ENCODE results near the gene RNPEPL1.

DNA sequence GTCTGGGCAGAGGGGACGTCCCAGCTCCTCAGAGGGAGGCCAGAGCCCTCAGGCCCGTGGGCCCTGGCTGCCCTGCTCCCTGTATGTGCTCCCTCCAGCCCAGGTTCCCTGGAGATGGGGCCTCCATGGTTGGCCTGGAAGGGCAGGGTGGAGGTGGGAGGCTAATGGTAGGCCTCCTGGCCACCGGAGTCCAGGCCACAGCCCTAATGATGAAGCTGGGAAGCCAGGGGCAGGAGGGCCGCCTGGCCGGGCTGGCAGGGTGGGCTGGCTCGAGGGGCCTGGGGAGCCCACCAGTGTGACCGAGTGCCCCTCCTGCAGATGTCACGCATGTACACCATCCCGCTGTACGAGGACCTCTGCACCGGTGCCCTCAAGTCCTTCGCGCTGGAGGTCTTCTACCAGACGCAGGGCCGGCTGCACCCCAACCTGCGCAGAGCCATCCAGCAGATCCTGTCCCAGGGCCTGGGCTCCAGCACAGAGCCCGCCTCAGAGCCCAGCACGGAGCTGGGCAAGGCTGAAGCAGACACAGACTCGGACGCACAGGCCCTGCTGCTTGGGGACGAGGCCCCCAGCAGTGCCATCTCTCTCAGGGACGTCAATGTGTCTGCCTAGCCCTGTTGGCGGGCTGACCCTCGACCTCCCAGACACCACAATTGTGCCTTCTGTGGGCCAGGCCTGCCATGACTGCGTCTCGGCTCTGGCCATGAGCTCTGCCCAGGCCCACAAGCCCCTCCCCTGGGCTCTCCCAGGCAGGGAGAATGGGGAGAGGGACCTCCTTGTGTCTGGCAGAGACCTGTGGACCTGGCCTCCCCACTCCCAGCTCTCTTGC, 9.2 kb downstream of the RNPEPL1 start:
- TF ChIP-seq, protein P1, sequence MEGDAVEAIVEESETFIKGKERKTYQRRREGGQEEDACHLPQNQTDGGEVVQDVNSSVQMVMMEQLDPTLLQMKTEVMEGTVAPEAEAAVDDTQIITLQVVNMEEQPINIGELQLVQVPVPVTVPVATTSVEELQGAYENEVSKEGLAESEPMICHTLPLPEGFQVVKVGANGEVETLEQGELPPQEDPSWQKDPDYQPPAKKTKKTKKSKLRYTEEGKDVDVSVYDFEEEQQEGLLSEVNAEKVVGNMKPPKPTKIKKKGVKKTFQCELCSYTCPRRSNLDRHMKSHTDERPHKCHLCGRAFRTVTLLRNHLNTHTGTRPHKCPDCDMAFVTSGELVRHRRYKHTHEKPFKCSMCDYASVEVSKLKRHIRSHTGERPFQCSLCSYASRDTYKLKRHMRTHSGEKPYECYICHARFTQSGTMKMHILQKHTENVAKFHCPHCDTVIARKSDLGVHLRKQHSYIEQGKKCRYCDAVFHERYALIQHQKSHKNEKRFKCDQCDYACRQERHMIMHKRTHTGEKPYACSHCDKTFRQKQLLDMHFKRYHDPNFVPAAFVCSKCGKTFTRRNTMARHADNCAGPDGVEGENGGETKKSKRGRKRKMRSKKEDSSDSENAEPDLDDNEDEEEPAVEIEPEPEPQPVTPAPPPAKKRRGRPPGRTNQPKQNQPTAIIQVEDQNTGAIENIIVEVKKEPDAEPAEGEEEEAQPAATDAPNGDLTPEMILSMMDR (IDR thresholded peaks at IDR 0.05; ENCODE audit: insufficient read depth, low read length, poor library complexity, severe bottlenecking) = no peak
- TF ChIP-seq EZH2phosphoT487 (conservative IDR thresholded peaks at IDR 0.05; ENCODE audit: low read length) = no peak
